ENCODE results near the gene PAGE3.

The PAGE3 gene

GRCh38 chrX:55279832-55280231, 15.1 kb upstream of the PAGE3 start:
- TF ChIP-seq OSR1 (CRISPR knock-in tag; IDR thresholded peaks at IDR 0.05) (no peak), TCF4 (CRISPR knock-in tag; IDR thresholded peaks at IDR 0.05; ENCODE audit: borderline replicate concordance) (no peak), BACH2 (CRISPR knock-in tag; IDR thresholded peaks at IDR 0.05; ENCODE audit: borderline replicate concordance) (no peak), RARB (CRISPR knock-in tag; IDR thresholded peaks at IDR 0.05) (no peak), CSDC2 (CRISPR knock-in tag; IDR thresholded peaks at IDR 0.05) (no peak), GLIS3 (CRISPR knock-in tag; IDR thresholded peaks at IDR 0.05) (no peak), PPARA (CRISPR knock-in tag; IDR thresholded peaks at IDR 0.05; ENCODE audit: borderline replicate concordance) (no peak), ZC3H10 (CRISPR knock-in tag; IDR thresholded peaks at IDR 0.05) (no peak), ZFP3 (CRISPR knock-in tag; IDR thresholded peaks at IDR 0.05) (no peak), TSHZ2 (CRISPR knock-in tag; IDR thresholded peaks at IDR 0.05) (no peak), ARNTL (CRISPR knock-in tag; IDR thresholded peaks at IDR 0.05; ENCODE audit: borderline replicate concordance, low read depth) (no peak), PATZ1 (CRISPR knock-in tag; IDR thresholded peaks at IDR 0.05; ENCODE audit: borderline replicate concordance) (no peak)
- ATAC-seq = no peak

GRCh38 chrX:55260806-55261205, 3.9 kb downstream of the PAGE3 start:
- no peak for ATAC-seq
- no peak for TF ChIP-seq CSDC2 (CRISPR knock-in tag; IDR thresholded peaks at IDR 0.05)
- no peak for TF ChIP-seq ZNF70 (CRISPR knock-in tag; IDR thresholded peaks at IDR 0.05)

- no peak for ATAC-seq
- TF ChIP-seq CREB5 (CRISPR knock-in tag; IDR thresholded peaks at IDR 0.05; ENCODE audit: low read depth) = no peak
- no peak for TF ChIP-seq ZNF8 (CRISPR knock-in tag; IDR thresholded peaks at IDR 0.05)
- TF ChIP-seq TSHZ2 (CRISPR knock-in tag; IDR thresholded peaks at IDR 0.05) = no peak
- TF ChIP-seq ZFP3 (CRISPR knock-in tag; IDR thresholded peaks at IDR 0.05) = no peak
- TF ChIP-seq ZNF565 (CRISPR knock-in tag; conservative IDR thresholded peaks at IDR 0.05; ENCODE audit: low read depth) = no peak
- TF ChIP-seq BACH2 (CRISPR knock-in tag; IDR thresholded peaks at IDR 0.05; ENCODE audit: borderline replicate concordance) = no peak
- TF ChIP-seq TCF4 (CRISPR knock-in tag; IDR thresholded peaks at IDR 0.05; ENCODE audit: borderline replicate concordance) = no peak
- no peak for TF ChIP-seq PPARA (CRISPR knock-in tag; IDR thresholded peaks at IDR 0.05; ENCODE audit: borderline replicate concordance)
- no peak for TF ChIP-seq CSDC2 (CRISPR knock-in tag; IDR thresholded peaks at IDR 0.05)
- no peak for TF ChIP-seq RARB (CRISPR knock-in tag; IDR thresholded peaks at IDR 0.05)
- TF ChIP-seq ZC3H10 (CRISPR knock-in tag; IDR thresholded peaks at IDR 0.05) = no peak
These were observed 11.2 kb downstream of the PAGE3 start for GRCh38 chrX:55253528-55253927.

GRCh38 chrX:55240788-55241340, 23.9 kb downstream of the PAGE3 start:
- no peak for ATAC-seq
- TF ChIP-seq ZFP30 (CRISPR knock-in tag; IDR thresholded peaks at IDR 0.05) (no peak), OSR1 (CRISPR knock-in tag; IDR thresholded peaks at IDR 0.05) (no peak), PATZ1 (CRISPR knock-in tag; IDR thresholded peaks at IDR 0.05; ENCODE audit: borderline replicate concordance) (no peak), PPARA (CRISPR knock-in tag; IDR thresholded peaks at IDR 0.05; ENCODE audit: borderline replicate concordance) (no peak), POU6F1 (CRISPR knock-in tag; IDR thresholded peaks at IDR 0.05; ENCODE audit: borderline replicate concordance, low read depth) (no peak), ZNF565 (CRISPR knock-in tag; conservative IDR thresholded peaks at IDR 0.05; ENCODE audit: low read depth) (no peak), ZNF8 (CRISPR knock-in tag; IDR thresholded peaks at IDR 0.05) (no peak), BACH2 (CRISPR knock-in tag; IDR thresholded peaks at IDR 0.05; ENCODE audit: borderline replicate concordance) (no peak), TOX (CRISPR knock-in tag; IDR thresholded peaks at IDR 0.05; ENCODE audit: borderline replicate concordance) (no peak), ARNTL (CRISPR knock-in tag; IDR thresholded peaks at IDR 0.05; ENCODE audit: borderline replicate concordance, low read depth) (no peak), RARB (CRISPR knock-in tag; IDR thresholded peaks at IDR 0.05) (no peak), CSDC2 (CRISPR knock-in tag; IDR thresholded peaks at IDR 0.05) (no peak), TCF4 (CRISPR knock-in tag; IDR thresholded peaks at IDR 0.05; ENCODE audit: borderline replicate concordance) (no peak), GLIS3 (CRISPR knock-in tag; IDR thresholded peaks at IDR 0.05) (no peak), ZFP3 (CRISPR knock-in tag; IDR thresholded peaks at IDR 0.05) (no peak), ESRRG (CRISPR knock-in tag; IDR thresholded peaks at IDR 0.05) (no peak), ZC3H10 (CRISPR knock-in tag; IDR thresholded peaks at IDR 0.05) (no peak), ZNF70 (CRISPR knock-in tag; IDR thresholded peaks at IDR 0.05) (no peak)
